Prostate gland (tissue), 2 donors: ENCODE data around the gene GLT1D1. TPM values are rescaled to one million over a fixed set of nuclear protein-coding genes. Genes with fewer than 3 reads are reported as not detected.

ENCODE experiments used
- DNase-seq: peaks from one replicate; pipeline ENCODE4 v3.0.0-alpha.2; 2019; ENCODE audit warnings: low spot score
- H3K27ac ChIP-seq, 2 donors: fragments of 200-600 bp; sonication (generic); 2 replicates each; pipeline ENCODE4 v1.5.1; 2017 to 2019
- H3K27me3 ChIP-seq: fragments of 200-600 bp; sonication (generic); replicated peaks from 2 replicates; pipeline ENCODE4 v1.5.1; 2019; ENCODE audit not compliant: insufficient read depth
- H3K36me3 ChIP-seq, 2 donors: fragments of 200-600 bp; sonication (generic); 1 replicate in 1 of 2; 2 replicates in 1 of 2; pipeline versions ENCODE4 v1.5.1 to v1.8.1; 2017 to 2019
- H3K4me1 ChIP-seq: fragments of 200-600 bp; sonication (generic); replicated peaks from 2 replicates; pipeline ENCODE4 v1.5.1; 2019
- H3K4me3 ChIP-seq, 2 donors: fragments of 200-600 bp; sonication (generic); 2 replicates each; pipeline ENCODE4 v1.5.1; 2017 to 2019
- H3K9me3 ChIP-seq: fragments of 200-600 bp; sonication (generic); 2 replicates; pipeline ENCODE4 v1.5.1; 2017
- CTCF ChIP-seq, 4 experiments: fragments of 200-600 bp in 2 of 4; fragments of 450-650 bp in 2 of 4; sonication (generic) in 2 of 4; IDR thresholded peaks; 1 replicate in 3 of 4; 2 replicates in 1 of 4; pipeline ENCODE4 v1.5.1; 2016 to 2019; ENCODE audit warnings: antibody characterized with exemption in 4 of 4, mild to moderate bottlenecking in 2 of 4, moderate library complexity in 2 of 4
- POLR2A ChIP-seq: fragments of 450-650 bp; IDR thresholded peaks from one replicate; pipeline ENCODE4 v1.6.1; 2016; ENCODE audit warnings: antibody characterized with exemption, mild to moderate bottlenecking
- POLR2AphosphoS5 ChIP-seq: sonication (generic); formaldehyde crosslinking; IDR thresholded peaks from one replicate; pipeline ENCODE4 v1.6.1; 2017; ENCODE audit warnings: antibody characterized with exemption
- WGBS: methylation state at CpG from one replicate; pipeline ENCODE4 v1.1.5; 2018; 5-methylcytosine and 5-hydroxymethylcytosine counted together
- intact Hi-C: fragments of 100-400 bp; cut with DNase I; formaldehyde crosslinking; loops from one replicate; pipeline ENCODE4 v1.14.2; 2022
- total RNA-seq, 2 donors: library from RNA; depleted of rRNA; stranded (reverse); fragments of >200 nt; gene quantifications; one replicate each; pipeline ENCODE4 v1.1.0, GENCODE V29; 2016

GLT1D1 gene
- total RNA-seq, 2 donors from 2014 or later: 1.9 TPM; not detected in 1

GRCh38 chr12:128872303-128872702, 19.0 kb downstream of the GLT1D1 start:
- Histone ChIP-seq H3K4me3 (no peak overlapping the region), H3K4me1 (no peaks in the 10 kb centered on the region), H3K9me3 (no peaks in the 10 kb centered on the region), H3K27ac (no peak overlapping the region), H3K36me3 (no peaks in the 10 kb centered on the region), H3K27me3 (no peaks in the 10 kb centered on the region)
- whole genome bisulfite sequencing: 94% methylated on average over 5 of the region's 5 CpGs
- intact Hi-C loops: no loop called here
- TF ChIP-seq POLR2AphosphoS5: no peak
- TF ChIP-seq POLR2A: no peak
- TF ChIP-seq CTCF (IDR thresholded peaks at IDR 0.05): no peak
- no peak for DNase-seq

GRCh38 chr12:128876559-128876958, 23.3 kb downstream of the GLT1D1 start:
- no peaks in the 10 kb centered on the region for H3K9me3 ChIP-seq
- no peak for DNase-seq
- H3K36me3 ChIP-seq: no peaks in the 10 kb centered on the region
- 74% methylated on average over 2 of the region's 2 CpGs for WGBS
- H3K4me1 ChIP-seq: no peaks in the 10 kb centered on the region
- no peak overlapping the region for H3K27ac ChIP-seq
- no peaks in the 10 kb centered on the region for H3K27me3 ChIP-seq
- TF ChIP-seq POLR2AphosphoS5 (no peak), CTCF (IDR thresholded peaks at IDR 0.05) (no peak), POLR2A (no peak)
- no peak overlapping the region for H3K4me3 ChIP-seq
- intact Hi-C loops: no loop called here

DNA sequence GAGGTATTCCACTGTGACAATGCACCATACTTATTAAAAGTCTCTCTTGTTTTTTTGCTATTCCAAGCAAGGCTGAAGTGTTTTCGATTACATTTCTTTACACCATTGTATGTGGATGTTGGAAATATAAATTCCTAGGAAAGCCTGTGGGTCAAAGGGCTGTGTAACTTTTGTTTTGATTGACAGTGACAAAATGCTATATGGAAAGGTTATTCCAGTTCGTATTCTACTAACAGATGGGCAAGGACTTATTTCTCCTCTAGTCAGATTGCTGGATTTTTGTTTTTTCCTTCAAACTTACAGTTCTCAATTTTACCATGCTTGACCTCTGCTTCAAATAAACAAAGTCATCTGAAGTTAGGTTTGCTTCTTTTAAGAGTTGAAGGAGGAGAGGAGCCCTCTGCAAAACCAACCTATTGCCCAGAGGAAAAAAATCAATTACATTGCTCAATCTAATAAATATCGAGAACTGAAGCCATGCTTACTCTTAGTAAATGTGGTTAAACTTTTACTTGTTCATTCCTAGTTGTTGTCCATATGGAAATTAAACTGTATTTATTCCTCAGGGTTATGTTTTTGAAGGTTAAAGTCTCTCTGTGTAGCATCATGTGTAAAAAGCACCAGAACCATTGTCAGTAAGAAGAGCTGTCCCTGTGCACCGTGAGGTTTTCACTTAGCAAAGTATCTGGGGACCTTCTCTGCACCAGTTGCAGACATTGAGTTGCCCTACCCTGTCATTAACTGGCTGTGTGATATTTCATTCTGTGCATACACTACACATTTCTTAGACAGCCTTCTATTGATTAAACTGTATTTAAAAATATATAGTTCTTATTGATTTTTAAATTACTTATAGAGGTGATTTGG, 26.9 kb downstream of the GLT1D1 start:
- no peaks in the 10 kb centered on the region for H3K9me3 ChIP-seq
- intact Hi-C loops: no loop called here

DNA sequence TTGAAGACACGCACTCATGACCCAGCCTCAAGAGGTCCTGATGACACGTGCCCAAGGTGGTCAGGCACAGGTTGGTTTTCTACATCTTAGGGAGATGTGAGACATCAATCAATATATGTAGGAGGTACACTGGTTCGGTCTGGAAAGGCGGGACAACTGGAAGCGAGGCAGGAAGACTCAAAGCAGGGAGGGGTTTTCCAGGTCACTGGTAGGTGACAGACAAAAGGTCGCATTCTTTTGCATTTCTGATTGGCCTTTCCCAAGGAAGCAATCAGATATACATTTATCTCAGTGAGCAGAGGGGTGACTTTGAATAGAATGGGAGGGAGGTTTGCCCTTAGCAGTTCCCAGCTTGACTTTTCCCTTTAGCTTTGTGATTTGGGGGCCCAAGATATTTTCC, 38.6 kb downstream of the GLT1D1 start:
- TF ChIP-seq POLR2A: no peak
- TF ChIP-seq CTCF (IDR thresholded peaks at IDR 0.05): no peak
- TF ChIP-seq POLR2AphosphoS5: no peak
- H3K27ac ChIP-seq: no peak overlapping the region
- H3K4me1 ChIP-seq: no peaks in the 10 kb centered on the region
- no peaks in the 10 kb centered on the region for H3K27me3 ChIP-seq
- no peak for DNase-seq
- no peaks in the 10 kb centered on the region for H3K9me3 ChIP-seq
- 76% methylated on average over 6 of the region's 6 CpGs for WGBS
- intact Hi-C loops: no loop called here
- no peaks in the 10 kb centered on the region for H3K36me3 ChIP-seq
- H3K4me3 ChIP-seq: no peak overlapping the region

More for the DNA sequence above, 26.9 kb downstream of the GLT1D1 start:
- no peak for DNase-seq
- H3K4me3 ChIP-seq: no peak overlapping the region
- 83% methylated on average over 4 of the region's 4 CpGs for WGBS
- H3K36me3 ChIP-seq: no peaks in the 10 kb centered on the region
- TF ChIP-seq POLR2A (no peak), CTCF (IDR thresholded peaks at IDR 0.05) (no peak), POLR2AphosphoS5 (no peak)
- no peaks in the 10 kb centered on the region for H3K4me1 ChIP-seq
- no peak overlapping the region for H3K27ac ChIP-seq
- H3K27me3 ChIP-seq: no peaks in the 10 kb centered on the region

DNA sequence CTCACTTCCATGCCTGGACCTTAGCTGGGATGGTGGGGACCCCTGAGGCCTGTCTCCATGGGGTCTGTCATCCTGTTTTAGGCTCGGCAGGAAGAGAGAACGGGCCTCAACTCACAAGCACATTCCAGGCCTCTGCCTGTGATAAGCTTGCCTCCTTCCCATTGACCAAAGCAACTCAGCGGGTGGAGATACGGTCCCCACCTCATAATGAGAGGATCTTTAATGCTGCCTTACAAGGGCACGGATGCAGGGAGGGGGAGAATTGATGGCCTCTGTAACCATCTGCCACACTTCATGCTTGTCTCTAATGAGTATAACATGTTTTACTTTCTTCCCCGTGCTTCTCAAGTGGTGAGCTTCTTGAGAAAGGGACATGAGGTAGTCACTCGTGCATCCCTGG, 50.0 kb downstream of the GLT1D1 start:
- Histone ChIP-seq H3K9me3 (no peaks in the 10 kb centered on the region), H3K4me1 (no peaks in the 10 kb centered on the region), H3K36me3 (no peaks in the 10 kb centered on the region), H3K27me3 (no peaks in the 10 kb centered on the region), H3K27ac (no peak overlapping the region), H3K4me3 (no peak overlapping the region)
- TF ChIP-seq POLR2A (no peak), CTCF (IDR thresholded peaks at IDR 0.05) (no peak), POLR2AphosphoS5 (no peak)
- 78% methylated on average over 7 of the region's 7 CpGs for WGBS
- intact Hi-C loops: no loop called here
- no peak for DNase-seq
